ENCODE data around the gene MEGF6.

MEGF6 gene

GRCh38 chr1:3535732-3536131 lies 75.6 kb downstream of the MEGF6 start:
- DNase-seq: no peak

GRCh38 chr1:3534803-3535637 lies 76.3 kb downstream of the MEGF6 start:
- no peak for DNase-seq

DNA sequence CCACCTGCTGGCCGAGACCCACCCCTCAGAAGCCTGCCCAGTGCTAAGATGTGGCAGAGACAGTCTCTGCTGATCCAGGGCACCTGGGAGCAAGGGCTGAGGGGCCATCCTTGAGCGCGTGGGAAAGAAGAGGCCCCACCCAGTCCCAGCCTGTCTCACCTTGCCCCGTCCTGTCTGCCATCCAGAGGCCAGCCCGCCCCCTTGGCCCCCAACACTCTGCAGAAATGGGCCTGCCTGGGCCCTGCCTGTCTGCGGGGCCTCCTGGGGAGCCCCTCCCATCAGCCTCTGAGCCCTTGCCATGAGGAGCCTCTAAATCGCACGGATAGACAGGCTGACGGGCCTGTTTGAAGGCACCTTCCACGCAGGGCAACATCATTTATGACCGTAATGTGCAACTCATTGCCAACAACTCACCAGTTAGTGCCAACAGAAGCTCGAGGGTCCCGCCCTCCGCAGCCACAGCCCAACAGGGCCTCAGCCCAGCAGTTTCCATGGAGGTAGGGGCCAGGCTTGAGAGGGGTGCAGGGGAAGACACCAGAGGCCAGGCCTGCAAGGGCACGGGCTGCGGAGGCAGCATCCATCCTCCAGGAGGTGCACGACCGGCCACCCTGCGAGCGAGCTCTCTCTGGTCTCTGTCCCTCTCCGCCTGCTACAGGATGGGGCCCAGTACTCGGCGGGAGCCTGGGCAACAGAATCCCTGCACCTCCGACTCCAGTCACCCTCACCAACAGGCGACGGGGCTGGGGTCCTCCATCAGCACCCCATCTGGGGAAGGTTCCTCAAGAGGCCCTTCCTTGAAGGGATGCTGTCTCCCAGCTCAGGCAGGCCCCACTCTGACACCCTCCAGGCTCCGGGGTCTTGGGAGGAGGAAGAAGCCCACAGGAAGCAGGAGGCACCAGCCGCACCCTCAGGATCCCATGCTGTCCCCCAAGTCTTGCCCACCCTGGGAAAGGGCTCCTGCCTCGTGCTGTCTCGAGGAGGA lies 78.0 kb downstream of the MEGF6 start:
- DNase-seq: no peak

GRCh38 chr1:3531928-3532327 lies 79.4 kb downstream of the MEGF6 start:
- DNase-seq: no peak

DNA sequence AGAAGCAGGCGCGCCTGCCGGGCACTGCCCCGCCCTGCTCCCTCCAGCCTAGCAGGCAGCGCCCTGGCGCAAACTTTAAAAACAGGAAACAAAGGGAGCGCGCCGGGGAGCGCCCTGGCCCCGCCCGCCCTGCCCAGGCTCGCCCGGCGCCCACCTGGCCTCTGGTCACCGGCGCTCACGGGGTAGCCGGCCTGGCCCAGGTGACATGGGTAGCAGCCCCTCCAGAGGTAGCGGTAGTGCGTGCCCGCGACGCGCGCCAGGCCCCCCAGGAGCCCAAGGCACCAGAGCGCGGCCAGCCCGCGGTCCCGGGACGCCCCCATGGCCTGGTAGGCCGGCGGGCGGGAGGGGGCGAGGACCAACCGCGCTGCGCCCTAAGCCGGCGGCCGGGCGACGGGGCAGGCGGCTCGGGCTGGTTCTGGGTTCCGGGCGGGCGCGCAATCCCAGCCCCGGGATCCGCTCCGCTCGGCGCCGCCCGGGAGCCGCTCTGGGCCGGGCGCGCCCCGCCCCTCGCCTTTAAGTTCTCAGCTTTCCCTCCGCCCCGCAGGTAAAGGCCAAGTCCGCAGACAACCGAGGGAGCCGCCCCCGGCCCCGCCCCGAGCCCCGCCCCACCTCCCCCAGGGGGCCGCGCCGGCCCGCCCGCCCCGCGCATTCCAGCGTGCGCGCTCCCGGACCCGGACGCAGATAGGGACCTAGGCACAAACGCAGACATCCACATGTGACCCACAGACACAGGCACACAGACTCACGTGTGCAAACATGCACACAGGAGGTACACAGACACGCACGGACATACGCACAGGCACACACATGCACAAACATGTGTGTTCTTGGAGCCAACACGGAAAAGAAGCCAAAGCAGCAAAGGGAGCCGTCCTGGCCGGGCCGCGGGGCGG lies 80.1 kb downstream of the MEGF6 start:
- peak; percentile 73 for DNase-seq

DNA sequence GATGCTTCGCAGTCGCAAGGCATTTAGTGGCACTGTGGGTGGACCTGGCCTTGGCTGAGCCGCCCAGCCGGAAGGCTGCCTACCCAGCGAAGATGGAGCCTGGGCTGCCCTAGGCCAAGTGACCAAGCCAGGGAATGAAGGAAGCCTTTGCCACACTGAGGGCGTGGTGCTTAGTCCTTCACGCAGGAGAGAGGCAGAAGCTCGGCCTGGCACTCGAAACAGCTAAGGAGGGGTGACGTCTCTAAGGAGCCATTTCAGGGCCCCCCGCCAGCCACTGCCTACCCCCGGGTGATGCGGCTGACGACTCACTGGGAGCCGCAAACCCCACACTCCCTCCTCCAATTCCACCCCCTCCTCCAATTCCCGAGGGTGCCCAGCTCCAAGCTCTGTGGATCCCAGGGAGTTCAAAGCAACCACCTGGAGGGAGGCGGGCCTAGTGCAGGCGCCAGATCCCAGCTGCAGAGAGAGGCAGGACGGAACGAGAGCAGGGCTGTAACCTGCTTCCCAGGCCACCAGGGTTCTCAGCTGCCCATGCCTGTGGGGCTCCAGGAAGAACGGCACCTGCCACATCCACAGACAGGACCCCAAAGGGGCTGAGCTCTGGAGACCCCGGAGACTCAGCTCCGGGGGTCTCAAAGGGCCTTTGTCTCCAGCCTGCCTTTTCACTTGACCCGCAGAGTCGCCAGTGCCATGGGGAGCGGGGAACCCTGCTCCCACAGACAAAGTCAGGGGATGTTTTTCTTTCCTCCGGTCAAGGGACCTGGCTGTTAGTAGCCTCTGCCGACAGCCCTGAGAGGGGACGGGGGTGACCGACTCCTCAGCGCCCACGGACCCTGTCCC lies 81.0 kb downstream of the MEGF6 start:
- DNase-seq: no peak

DNA sequence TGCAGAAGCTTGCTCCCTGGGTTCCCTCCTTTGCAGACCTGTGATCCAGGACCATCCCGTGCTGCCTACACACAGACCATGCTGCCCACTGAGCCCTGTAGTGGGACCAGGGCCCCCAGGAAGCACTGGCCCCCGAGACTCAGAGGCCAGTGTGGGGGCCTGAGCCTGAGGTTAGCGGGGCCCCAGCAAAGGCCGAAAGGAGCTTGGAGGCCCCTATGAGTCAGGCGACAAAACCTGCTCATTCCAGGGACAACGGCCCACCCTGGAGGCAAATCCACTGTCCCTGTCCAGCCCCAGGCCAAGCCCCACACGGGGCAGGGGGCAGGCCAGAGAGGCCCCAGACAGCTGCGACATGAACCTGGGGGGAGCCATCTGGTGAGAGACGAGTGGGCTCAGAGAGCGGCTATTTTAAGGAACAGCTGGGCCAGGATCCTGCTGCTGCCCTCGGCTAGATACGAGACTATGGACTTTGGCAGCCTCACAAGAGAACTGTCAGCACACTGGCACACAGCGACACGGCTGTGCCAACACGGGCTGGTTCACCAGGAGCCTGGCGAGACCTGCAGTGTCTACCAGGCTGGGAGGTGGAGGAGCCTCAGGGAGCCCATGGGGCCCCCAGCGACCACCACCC lies 82.1 kb downstream of the MEGF6 start:
- DNase-seq: no peak

GRCh38 chr1:3527774-3528173 lies 83.5 kb downstream of the MEGF6 start:
- no peak for DNase-seq

DNA sequence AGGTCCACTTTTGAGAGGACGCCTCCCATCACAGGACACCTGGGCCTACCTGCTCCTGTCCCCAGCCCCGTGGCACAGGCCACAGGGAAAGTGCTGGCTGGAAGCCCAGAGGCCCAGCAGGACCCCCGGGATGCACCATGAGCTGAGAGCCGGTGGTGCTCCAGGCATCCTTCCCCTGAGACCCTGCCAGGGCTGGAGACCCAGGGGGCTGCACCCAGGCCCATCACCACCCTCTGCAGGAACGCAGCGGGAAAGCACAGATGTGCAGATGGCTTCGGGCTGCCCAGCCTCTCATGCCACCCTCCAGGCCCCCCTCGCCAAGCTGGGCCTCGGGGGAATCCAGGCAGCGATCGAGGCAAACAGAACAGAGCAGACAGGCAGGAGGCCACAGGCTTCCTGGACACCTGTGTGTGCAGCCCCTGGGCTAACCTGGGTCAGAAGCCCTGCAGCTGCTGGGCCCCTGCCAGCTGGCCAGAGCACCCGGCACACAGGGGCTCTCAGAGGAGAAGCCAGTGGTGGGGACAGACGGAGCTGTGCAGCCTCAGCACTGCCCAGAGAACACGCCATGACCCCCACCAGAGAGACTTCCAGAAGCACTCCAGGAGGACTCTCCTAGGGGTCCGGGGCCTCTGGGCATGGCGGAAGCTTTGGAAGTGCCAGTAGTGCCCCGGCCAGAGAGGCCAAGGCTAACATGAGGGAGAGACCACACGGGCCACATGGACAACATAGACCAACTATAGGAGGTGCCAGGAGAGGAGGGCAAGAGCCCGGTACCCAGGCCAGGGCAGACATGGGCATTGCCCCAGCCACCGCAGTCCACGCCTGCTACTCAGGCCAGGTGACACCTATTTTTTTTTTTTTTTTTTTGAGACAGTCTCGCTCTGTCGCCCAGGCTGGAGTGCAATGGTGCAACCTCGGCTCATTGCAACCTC lies 85.5 kb downstream of the MEGF6 start:
- no peak for DNase-seq

- no peak for DNase-seq
Observed at GRCh38 chr1:3524556-3525203, 86.6 kb downstream of the MEGF6 start.

DNA sequence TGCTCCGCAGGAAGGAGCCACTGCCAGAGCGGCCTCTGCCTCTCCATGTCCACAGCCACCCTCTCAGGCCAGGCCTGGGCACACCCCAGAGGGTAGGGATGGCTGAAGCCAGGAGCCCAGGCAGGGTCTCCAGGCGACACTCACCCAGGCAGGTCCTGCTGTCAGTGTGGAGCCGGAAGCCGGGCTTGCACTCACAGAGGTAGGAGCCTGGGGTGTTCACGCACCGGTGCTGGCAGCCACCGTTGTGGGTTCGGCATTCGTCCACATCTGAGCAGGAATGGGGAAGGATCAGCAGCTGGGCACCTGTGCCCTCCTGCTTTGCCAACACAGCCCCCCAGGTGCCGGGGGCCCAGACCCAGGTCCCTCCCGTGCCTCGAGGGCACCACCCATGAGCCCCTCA lies 87.3 kb downstream of the MEGF6 start:
- no peak for DNase-seq

DNA sequence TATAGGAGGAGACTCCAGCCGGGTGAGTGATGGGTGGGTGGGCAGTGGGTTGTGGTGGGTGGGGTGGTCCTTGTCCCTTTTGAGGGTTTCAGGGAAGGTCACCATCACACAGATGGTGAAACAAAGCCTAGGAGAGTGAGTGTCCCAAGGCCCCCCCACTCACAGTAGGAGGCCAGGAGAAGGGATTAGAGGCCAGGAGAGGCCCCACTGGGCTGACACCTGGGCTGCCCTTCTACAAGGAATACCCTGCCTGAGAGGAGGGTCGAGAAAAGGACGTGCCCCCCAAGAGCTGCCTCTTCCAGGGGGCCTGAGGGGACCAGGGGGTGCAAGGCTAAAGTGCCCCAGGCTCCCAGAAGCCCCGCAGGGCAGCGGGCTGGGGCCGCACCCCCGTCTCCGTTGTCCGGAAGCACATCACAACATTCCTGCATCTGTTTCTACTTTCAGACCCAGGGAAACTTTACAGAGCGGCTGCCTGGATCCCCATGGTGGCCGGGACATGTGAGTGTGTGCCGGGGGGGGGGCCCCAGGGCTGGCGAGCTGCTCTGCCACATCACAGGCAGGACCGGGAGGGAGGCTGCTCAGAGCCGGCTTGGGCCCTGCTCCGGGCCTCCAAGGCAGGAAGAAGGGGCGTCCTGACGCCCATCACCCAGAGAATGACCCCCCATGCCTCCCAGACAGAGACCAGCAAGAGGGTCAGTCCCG lies 88.6 kb downstream of the MEGF6 start:
- no peak for DNase-seq

DNA sequence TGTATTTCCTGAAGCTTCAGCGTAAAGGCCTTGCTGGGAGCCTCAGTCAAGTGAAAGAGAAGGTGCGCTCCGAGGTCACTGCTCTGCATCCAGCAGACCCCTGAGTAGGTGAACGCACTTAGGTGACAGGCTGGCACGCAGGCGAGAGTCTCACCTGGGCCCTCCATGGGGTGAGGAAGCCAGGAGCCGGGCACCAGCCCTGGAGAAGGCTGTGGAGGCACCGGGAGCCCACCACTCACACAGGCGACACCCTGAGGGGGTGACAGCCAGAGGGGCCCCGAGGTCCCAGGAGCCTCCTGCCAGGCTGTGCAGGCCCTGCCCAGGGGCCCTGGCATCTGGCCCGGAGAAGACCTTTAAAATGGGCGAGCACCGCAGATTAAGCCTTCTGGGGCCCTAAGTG lies 89.2 kb downstream of the MEGF6 start:
- no peak for DNase-seq

GRCh38 chr1:3521426-3521825 lies 89.9 kb downstream of the MEGF6 start:
- no peak for DNase-seq

DNA sequence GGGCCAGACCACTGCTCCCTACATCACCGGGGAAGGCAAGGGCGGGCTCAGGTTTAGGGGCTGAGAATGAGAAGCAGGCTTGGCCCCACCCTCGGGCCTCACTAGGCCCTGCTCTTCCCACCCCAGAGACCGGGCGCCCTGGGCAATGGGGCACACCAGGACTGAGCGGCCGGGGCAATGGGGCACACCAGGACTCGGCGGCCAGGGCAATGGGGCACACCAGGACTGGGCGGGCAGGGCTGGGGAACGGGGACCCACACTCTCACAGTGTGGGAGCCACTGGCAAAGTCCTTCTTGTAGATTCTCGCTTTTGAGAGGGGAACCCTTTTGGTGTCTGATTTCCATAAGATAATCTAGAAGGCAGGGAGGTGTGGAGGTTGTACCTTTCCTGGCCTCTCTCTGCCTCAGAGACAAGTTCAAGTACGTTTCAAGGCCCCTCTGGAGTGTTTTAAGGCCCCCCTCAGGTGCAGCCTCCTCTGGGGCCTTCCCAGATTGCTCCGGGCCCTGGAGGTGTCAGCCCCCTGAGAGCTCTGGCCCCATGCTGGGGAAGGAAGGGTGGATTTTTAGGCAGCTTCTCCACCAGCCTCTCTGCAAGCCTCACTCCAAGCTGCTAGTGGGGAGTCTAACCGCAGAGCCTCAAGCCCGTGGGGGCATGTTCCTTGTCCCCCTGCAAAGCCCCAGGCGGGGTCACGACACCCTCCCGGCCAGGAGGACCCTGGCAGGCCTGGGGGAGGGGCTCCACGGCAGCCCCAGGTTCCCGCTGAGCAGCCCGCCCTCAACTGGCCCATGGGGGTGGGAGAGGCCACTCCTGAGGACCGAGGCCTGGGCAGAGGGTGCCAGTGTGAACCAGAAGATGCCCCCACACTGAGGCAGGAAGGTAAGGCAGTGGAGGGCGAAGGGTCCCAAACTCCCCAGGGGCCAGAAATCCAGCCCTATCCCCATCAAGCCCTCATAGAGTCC lies 90.6 kb downstream of the MEGF6 start:
- no peak for DNase-seq

DNA sequence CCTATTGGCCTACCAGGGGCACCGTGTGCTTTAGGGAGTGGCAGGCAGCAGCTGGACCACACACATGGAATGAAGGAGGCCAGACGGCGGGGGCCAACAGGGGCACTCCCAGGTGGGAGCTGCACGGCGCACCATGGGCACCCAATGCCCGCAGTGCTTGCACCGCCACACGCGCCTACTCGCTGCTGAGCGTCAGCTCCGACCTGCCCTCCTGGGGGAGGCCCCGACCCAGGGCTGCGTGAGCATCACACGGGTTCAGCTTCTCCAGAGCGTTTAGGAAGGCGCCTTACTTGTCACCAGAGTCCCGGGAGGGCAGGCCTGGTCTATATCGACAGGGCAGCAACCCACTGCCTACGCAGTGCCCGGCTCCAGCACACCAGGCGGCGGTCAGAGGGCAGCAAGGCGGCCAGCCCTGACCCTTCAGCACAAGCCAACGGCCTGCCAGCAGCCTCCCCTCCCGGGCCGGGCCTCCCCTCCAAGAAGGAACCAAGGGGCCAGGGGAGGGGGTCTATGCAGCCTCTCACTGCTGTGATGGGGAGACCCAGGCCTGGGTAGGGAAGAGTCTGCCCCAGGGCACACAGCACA lies 91.9 kb downstream of the MEGF6 start:
- no peak for DNase-seq

DNA sequence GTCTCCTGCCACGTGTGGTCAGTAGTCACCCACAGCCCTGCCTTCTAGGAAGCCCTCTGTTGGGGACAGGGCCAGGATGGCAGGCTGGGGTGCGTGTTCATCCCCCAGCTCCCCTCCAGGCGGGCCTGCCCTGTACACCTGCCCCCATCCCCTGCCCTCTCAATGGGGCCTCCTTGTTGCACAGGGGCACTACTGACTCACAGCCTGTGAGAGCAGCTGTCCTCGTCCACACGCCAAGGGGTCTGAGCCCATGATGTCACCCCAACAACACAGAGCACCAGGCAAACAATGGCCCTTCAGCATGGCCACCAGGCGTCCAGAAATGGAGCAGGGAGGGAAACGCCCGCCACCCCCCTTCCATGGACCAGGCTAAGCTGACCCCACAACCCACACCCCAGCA lies 92.6 kb downstream of the MEGF6 start:
- DNase-seq: no peak
